NB4 (cell line): Measurements from ENCODE around the gene GPATCH8.

Experiments used
- DNase-seq: peaks from one replicate; pipeline ENCODE4 v3.0.0; 2010; ENCODE audit warnings: low read depth
- H3K4me3 ChIP-seq: one replicate; pipeline ENCODE4 v1.5.1; 2011; ENCODE audit warnings: mild to moderate bottlenecking, low read depth, low read length, moderate library complexity
- MYC ChIP-seq: IDR thresholded peaks from 2 replicates; pipeline ENCODE4 v1.6.1; 2011; ENCODE audit warnings: low read depth, low read length
- POLR2A ChIP-seq: IDR thresholded peaks from 2 replicates; pipeline ENCODE4 v1.6.1; 2011; ENCODE audit warnings: mild to moderate bottlenecking; ENCODE audit not compliant: insufficient read length; ENCODE audit errors: extremely low read depth
- TF ChIP-seq, protein P1 (sequence below): IDR thresholded peaks from 2 replicates; pipeline ENCODE4 v1.6.1; 2011; ENCODE audit warnings: low read depth, low read length
- TF ChIP-seq, protein P2 (sequence below): IDR thresholded peaks from one replicate; pipeline ENCODE4 v1.5.1; 2012; ENCODE audit warnings: low read depth, low read length

Gene GPATCH8

DNA sequence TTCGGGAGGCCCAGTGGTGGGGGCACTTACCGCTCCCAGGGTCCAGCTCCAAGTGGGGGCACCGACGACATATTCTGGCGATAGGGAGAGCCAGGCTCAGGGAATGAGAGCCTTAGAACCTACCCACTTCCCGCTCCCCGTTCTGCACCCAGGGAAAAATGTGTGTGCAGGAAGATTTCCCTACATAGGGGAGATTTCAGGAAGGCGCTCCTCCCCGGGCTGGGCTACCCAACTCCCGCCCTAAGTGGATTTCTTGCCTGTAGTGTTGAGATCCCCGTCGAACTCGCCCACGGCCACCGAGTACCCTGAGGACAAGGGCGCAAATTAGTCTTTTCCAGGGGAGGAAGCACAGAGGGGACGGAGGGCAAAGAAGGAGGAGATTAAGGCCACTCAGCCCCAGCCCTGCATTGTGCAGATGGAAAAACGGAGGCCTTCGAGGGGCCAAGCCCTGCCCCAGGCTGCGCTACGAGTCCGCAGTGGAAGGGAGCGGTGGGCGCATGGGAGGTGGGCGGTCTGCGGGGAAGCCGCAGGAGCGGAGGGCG is 118.9 kb downstream of the GPATCH8 start:
- TF ChIP-seq MYC (no peak), POLR2A (no peak)
- TF ChIP-seq, protein P1, sequence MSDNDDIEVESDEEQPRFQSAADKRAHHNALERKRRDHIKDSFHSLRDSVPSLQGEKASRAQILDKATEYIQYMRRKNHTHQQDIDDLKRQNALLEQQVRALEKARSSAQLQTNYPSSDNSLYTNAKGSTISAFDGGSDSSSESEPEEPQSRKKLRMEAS, result no peak
- TF ChIP-seq, protein P2, sequence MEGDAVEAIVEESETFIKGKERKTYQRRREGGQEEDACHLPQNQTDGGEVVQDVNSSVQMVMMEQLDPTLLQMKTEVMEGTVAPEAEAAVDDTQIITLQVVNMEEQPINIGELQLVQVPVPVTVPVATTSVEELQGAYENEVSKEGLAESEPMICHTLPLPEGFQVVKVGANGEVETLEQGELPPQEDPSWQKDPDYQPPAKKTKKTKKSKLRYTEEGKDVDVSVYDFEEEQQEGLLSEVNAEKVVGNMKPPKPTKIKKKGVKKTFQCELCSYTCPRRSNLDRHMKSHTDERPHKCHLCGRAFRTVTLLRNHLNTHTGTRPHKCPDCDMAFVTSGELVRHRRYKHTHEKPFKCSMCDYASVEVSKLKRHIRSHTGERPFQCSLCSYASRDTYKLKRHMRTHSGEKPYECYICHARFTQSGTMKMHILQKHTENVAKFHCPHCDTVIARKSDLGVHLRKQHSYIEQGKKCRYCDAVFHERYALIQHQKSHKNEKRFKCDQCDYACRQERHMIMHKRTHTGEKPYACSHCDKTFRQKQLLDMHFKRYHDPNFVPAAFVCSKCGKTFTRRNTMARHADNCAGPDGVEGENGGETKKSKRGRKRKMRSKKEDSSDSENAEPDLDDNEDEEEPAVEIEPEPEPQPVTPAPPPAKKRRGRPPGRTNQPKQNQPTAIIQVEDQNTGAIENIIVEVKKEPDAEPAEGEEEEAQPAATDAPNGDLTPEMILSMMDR, result no peak
- no peak overlapping the region for H3K4me3 ChIP-seq
- DNase-seq, result no peak

DNA sequence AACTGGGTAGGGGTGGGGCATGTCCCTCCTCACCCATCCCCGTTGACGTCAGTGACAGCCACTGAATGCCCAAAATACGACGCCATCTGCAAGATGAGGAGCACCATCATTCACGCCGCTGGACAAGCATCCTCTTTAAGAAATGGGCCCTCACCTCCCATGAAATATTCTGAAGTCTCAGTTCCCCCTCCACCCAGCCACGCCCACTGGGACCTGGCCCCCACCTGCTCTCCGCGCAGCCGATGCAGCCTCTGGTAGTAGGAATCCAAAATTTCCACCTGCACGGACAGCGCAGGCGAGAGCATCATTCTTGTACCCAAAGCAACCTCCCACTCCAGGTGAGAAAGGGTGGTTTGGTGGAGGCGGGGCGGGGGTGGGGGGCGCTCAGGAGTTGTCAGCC is 119.3 kb downstream of the GPATCH8 start:
- TF ChIP-seq, protein P2, result no peak
- TF ChIP-seq MYC (no peak), POLR2A (no peak)
- TF ChIP-seq, protein P1, result no peak

DNA sequence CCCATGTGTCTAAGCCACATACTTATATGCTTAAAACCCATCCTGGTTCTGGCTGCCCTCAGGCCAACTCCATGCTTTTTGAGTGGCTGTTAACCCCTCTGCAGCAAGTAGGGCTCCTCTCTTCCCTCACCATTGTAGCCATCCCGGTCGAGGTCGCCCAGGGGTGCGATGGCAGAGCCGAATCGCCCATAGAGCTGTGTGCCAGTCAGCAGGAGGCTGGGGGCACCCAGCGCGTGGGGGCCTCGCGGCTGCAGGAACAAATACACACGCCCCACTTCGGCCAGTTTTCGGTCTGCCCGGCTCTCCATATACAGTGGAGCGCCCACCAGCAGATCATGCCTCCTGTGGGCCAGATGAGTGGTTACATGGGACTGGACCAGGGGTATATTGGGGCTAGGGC is 119.8 kb downstream of the GPATCH8 start:
- TF ChIP-seq MYC (no peak), POLR2A (no peak)
- TF ChIP-seq, protein P2, result no peak
- TF ChIP-seq, protein P1, result no peak
- DNase-seq, result no peak

More for the DNA sequence above, 119.3 kb downstream of the GPATCH8 start:
- no peak overlapping the region for H3K4me3 ChIP-seq
- DNase-seq, result no peak

DNA sequence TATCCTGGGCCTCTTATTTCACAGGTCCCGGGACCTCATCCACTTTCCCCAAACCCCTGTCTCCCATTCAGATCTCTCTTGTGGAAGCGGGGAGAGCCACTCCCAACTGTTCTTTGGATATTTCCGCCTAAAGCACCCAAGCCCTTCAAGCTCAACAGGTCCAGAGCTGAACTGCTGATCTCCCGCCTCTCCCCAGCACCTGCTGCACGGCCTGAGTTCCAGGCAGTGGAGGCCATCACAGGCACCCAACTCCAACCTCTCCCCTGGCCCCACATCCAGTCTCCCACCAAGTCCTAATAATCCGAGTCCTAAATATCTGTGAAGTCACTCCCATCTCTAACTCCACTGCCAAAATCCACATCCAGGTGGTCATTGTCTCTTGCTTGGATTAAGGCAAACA is 120.3 kb downstream of the GPATCH8 start:
- no peak for DNase-seq
- TF ChIP-seq MYC (no peak), POLR2A (no peak)
- TF ChIP-seq, protein P2, result no peak
- TF ChIP-seq, protein P1, result no peak
- H3K4me3 ChIP-seq, result no peak overlapping the region

More for the DNA sequence above, 119.8 kb downstream of the GPATCH8 start:
- no peak overlapping the region for H3K4me3 ChIP-seq

DNA sequence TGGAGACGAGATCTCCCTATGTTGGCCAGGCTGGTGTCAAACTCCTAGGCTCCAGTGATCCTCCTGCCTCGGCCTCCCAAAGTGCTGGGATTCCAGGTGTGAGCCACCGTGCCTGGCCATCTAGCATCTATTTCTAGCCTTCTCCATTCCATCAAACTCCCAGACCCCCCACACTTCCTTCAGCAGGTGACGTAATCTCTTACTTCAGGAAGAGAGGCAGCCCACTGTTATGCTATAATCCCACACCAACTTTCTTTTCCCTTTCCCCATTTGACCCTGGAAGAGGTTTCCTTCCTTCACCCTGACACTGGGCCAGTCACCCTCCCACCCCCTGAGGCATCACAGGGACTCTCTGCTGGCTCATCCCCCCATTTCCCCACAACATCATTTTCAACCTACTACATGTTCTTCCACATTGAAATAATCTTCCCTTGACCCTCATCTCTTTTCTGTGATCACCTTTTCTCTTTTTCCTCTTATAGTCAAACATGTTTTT is 121.3 kb downstream of the GPATCH8 start:
- TF ChIP-seq, protein P2, result no peak
- TF ChIP-seq, protein P1, result no peak
- TF ChIP-seq POLR2A, result no peak
- no peak for TF ChIP-seq MYC
- no peak overlapping the region for H3K4me3 ChIP-seq
- no peak for DNase-seq

DNA sequence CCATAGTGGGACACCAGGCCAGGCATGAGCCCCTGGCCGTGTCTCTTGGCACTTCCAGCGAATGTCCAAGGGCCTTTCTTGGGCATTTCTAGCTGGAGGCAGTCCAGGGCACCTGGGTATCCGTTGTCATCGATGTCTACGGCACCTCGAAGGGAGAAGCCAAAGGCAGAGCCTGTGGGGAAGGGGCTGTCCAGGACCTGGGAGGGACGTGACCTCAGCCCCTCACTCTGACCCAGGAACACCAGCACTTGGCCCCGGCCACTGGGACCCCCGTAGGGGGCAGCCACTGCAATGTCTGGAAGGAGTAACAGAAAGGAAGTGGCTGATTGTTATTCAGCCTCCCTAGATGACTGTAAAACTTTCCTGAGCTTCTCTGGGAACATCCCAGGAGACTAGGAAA is 122.4 kb downstream of the GPATCH8 start:
- H3K4me3 ChIP-seq, result no peak overlapping the region
- TF ChIP-seq MYC (no peak), POLR2A (no peak)
- TF ChIP-seq, protein P1, result no peak
- TF ChIP-seq, protein P2, result no peak
- no peak for DNase-seq
